ENCODE data around the gene ZNF778. TPM values are rescaled to one million over a fixed set of nuclear protein-coding genes. Genes with fewer than 3 reads are reported as not detected.

Gene ZNF778
- total RNA-seq, 1 donor from 2014 or later: 5.8 TPM

DNA sequence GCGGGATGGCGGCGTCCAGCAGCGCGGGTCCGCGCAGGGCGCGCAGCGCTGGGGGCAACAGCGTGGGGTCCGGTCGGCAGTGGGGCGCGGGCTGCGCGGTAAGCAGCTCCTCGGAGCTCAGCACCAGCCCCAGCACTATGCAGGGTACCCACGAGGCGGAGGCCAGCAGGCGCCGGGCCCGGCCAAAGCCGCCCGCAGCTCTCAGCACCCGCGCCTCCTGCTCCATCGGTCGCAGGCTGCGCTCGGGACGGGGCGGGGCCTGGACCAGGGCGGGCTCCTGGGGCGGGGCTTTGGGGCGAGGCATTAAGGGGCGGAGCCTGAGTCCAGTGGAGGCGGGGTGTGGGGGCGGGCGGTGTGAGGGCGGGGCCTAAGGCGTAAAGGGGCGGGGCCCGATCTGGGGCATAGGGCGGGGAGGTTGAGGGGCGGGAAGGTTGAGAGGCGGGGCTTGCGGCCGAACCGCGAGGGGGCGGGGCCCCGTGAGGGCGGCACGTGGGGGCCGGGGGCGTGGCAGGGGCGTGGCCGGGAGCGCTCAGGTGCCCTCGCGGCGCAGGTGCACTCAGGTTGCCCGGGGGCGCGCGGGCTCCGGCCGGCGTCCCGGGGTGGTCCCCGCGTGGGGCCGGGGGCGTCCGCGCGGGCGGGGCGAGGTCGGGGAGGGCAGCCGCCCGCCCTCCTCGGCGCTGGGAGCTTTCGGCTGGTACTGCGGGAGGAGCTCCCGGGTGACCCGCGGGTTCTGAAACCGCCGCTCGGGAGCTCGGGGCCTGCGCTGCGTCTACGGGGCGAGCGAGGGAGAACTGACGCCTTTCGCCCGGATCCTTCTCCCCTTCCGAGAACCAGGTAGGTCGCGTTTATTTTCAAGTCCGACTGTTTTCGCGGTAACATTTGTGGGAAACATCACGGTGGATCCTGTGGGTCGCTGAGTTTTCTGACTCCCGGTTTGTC is 15.8 kb upstream of the ZNF778 start:
- Mint-ChIP-seq H3K36me3 (ENCODE audit: low read depth) (peaks cover 3% of the 10 kb centered on the region), H3K4me3 (ENCODE audit: unreplicated experiment) (peak overlapping the region; percentile 41), H3K4me1 (ENCODE audit: low read depth) (peaks cover 7% of the 10 kb centered on the region), H3K9me3 (ENCODE audit: low read depth) (peaks cover 9% of the 10 kb centered on the region), H3K27me3 (ENCODE audit: low read depth) (peaks cover 33% of the 10 kb centered on the region), H3K27ac (ENCODE audit: unreplicated experiment) (no peak overlapping the region)
- TF ChIP-seq, protein P1, sequence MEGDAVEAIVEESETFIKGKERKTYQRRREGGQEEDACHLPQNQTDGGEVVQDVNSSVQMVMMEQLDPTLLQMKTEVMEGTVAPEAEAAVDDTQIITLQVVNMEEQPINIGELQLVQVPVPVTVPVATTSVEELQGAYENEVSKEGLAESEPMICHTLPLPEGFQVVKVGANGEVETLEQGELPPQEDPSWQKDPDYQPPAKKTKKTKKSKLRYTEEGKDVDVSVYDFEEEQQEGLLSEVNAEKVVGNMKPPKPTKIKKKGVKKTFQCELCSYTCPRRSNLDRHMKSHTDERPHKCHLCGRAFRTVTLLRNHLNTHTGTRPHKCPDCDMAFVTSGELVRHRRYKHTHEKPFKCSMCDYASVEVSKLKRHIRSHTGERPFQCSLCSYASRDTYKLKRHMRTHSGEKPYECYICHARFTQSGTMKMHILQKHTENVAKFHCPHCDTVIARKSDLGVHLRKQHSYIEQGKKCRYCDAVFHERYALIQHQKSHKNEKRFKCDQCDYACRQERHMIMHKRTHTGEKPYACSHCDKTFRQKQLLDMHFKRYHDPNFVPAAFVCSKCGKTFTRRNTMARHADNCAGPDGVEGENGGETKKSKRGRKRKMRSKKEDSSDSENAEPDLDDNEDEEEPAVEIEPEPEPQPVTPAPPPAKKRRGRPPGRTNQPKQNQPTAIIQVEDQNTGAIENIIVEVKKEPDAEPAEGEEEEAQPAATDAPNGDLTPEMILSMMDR (IDR thresholded peaks at IDR 0.05): no peak
- peak; percentile 79 for DNase-seq (ENCODE audit: low spot score)

DNA sequence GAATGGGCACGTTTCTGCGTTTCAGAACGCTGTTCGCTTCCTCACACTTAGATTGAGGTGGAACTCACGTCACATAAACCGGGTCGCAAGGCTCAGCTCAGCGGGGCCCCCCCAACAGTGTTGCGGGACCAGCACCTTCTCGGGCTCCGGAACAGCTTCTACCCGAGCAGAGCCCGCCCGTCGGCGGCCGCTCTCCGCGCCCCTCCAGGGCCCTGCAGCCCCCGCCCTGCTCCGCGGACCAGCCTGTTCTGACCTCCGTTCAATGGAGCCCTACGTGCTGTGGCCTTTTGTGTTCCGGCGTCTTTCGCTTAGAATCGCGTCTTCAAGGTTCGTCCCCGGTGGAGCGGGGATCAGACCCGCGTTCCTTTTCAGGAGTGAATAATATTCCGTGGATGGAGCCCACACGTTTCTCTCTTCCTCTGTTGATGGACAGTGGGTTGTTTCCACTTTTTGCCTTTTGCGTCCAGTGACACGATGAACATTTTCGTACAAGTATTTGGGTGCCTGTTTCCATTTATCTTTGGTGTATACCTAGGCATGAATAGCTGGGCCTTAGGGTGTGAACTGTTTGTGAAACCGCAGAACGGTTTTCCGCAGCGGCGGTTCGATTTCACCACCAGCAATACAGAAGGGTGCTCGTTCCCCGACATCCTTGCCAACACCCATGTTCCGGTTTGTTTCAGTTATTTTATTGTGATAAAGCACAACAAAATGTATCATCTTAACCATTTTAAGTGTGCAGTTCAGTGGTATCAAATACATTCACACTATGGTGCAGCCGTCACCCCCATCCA is 14.9 kb upstream of the ZNF778 start:
- peak; percentile 79 for DNase-seq (ENCODE audit: low spot score)
- Mint-ChIP-seq H3K9me3 (ENCODE audit: low read depth) (peaks cover 9% of the 10 kb centered on the region), H3K36me3 (ENCODE audit: low read depth) (peaks cover 3% of the 10 kb centered on the region), H3K4me1 (ENCODE audit: low read depth) (peaks cover 7% of the 10 kb centered on the region), H3K27me3 (ENCODE audit: low read depth) (peaks cover 33% of the 10 kb centered on the region), H3K27ac (ENCODE audit: unreplicated experiment) (no peak overlapping the region), H3K4me3 (ENCODE audit: unreplicated experiment) (peak overlapping the region; percentile 48)
- TF ChIP-seq, protein P1 (IDR thresholded peaks at IDR 0.05): no peak

DNA sequence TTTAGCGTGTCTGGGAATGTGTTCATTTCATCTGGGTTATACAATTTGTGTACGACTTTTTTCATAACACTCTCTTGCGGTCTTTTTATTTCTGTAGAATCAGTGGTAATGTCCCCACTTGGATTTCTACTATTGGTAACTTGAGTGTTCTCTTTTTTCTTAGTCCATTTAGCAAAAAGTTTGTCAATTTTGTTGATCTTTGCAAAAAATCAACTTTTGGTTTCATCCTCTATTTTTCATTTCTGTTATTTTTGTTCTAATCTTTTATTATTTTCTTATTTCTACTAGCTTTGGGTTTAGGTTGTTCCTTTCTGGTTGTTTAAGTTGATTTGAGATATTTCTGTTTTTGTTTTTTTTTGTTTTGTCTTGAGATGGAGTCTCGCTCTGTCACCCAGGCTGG is 9.5 kb upstream of the ZNF778 start:
- peaks cover 5% of the 10 kb centered on the region for H3K9me3 Mint-ChIP-seq (ENCODE audit: low read depth)
- no peaks in the 10 kb centered on the region for H3K4me1 Mint-ChIP-seq (ENCODE audit: low read depth)
- H3K27me3 Mint-ChIP-seq (ENCODE audit: low read depth): peaks cover 30% of the 10 kb centered on the region
- H3K4me3 Mint-ChIP-seq (ENCODE audit: unreplicated experiment): no peak overlapping the region
- H3K36me3 Mint-ChIP-seq (ENCODE audit: low read depth): peaks cover 2% of the 10 kb centered on the region
- no peak for DNase-seq (ENCODE audit: low spot score)
- TF ChIP-seq, protein P1 (IDR thresholded peaks at IDR 0.05): no peak
- H3K27ac Mint-ChIP-seq (ENCODE audit: unreplicated experiment): no peak overlapping the region

DNA sequence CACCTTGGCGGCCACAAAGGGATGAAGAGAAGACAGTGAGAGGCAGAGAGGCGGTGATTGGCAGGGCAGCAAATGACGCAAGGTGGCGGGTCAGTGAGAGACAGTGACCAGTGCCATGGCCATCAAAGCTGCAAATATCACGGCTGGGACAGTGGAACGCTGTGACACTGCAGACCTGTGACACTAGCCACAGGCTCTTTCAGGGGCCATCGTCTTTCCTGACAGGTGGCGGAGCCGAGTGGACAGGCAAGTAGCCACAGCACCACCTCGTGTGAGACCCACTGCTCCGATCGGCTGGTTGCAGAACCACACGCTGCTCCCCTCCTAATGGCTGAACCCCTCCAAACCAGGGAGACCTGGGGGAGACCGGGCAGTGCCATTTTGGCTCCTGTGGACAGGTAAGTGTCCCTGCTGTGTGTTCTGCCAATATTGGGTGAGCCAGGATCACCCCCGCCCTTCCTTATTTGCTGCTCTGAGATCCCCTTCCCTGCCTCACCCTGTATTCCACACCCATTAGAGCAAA is 7.9 kb upstream of the ZNF778 start:
- no peak overlapping the region for H3K4me3 Mint-ChIP-seq (ENCODE audit: unreplicated experiment)
- peaks cover 22% of the 10 kb centered on the region for H3K27me3 Mint-ChIP-seq (ENCODE audit: low read depth)
- H3K36me3 Mint-ChIP-seq (ENCODE audit: low read depth): no peaks in the 10 kb centered on the region
- no peak overlapping the region for H3K27ac Mint-ChIP-seq (ENCODE audit: unreplicated experiment)
- no peaks in the 10 kb centered on the region for H3K4me1 Mint-ChIP-seq (ENCODE audit: low read depth)
- TF ChIP-seq, protein P1 (IDR thresholded peaks at IDR 0.05): no peak
- no peaks in the 10 kb centered on the region for H3K9me3 Mint-ChIP-seq (ENCODE audit: low read depth)
- peak; percentile 47 for DNase-seq (ENCODE audit: low spot score)

All from chondrocyte (in vitro differentiated cells).